ENCODE results near the gene MLLT3.

Gene MLLT3

GRCh38 chr9:20407013-20407412 is 215.3 kb downstream of the MLLT3 start:
- no peak for DNase-seq

GRCh38 chr9:20406344-20406743 is 216.0 kb downstream of the MLLT3 start:
- no peak for DNase-seq

GRCh38 chr9:20405616-20406015 is 216.7 kb downstream of the MLLT3 start:
- DNase-seq = no peak

GRCh38 chr9:20405078-20405477 is 217.2 kb downstream of the MLLT3 start:
- no peak for DNase-seq

- no peak for DNase-seq
Observed at GRCh38 chr9:20404192-20404813, 218.0 kb downstream of the MLLT3 start.

GRCh38 chr9:20403346-20403745 is 219.0 kb downstream of the MLLT3 start:
- no peak for DNase-seq

- DNase-seq = no peak
Observed at GRCh38 chr9:20402273-20402875, 219.9 kb downstream of the MLLT3 start.

- DNase-seq = no peak
Observed at GRCh38 chr9:20398536-20399338, 223.6 kb downstream of the MLLT3 start.

- no peak for DNase-seq
Observed at GRCh38 chr9:20397348-20397747, 225.0 kb downstream of the MLLT3 start.

- DNase-seq = no peak
Observed at GRCh38 chr9:20396509-20396908, 225.8 kb downstream of the MLLT3 start.

GRCh38 chr9:20395651-20396050 is 226.6 kb downstream of the MLLT3 start:
- DNase-seq = no peak

- no peak for DNase-seq
Observed at GRCh38 chr9:20394969-20395368, 227.3 kb downstream of the MLLT3 start.

GRCh38 chr9:20391208-20391607 is 231.1 kb downstream of the MLLT3 start:
- DNase-seq = no peak

GRCh38 chr9:20390400-20390799 is 231.9 kb downstream of the MLLT3 start:
- DNase-seq = no peak

GRCh38 chr9:20387062-20387461 is 235.2 kb downstream of the MLLT3 start:
- DNase-seq = no peak

- DNase-seq = no peak
Observed at GRCh38 chr9:20384642-20385041, 237.7 kb downstream of the MLLT3 start.

GRCh38 chr9:20382460-20383071 is 239.7 kb downstream of the MLLT3 start:
- no peak for DNase-seq

- DNase-seq = no peak
Observed at GRCh38 chr9:20380546-20380945, 241.8 kb downstream of the MLLT3 start.

GRCh38 chr9:20379804-20380225 is 242.5 kb downstream of the MLLT3 start:
- DNase-seq = no peak

GRCh38 chr9:20378851-20379250 is 243.4 kb downstream of the MLLT3 start:
- no peak for DNase-seq

GRCh38 chr9:20377790-20378189 is 244.5 kb downstream of the MLLT3 start:
- no peak for DNase-seq

GRCh38 chr9:20376731-20377375 is 245.4 kb downstream of the MLLT3 start:
- no peak for DNase-seq

- DNase-seq = no peak
Observed at GRCh38 chr9:20376042-20376441, 246.3 kb downstream of the MLLT3 start.
